Upper lobe of left lung (tissue), 6 donors: ENCODE data around the gene RGS17. TPM values are rescaled to one million over a fixed set of nuclear protein-coding genes. Genes with fewer than 3 reads are reported as not detected.

Experiments
- ATAC-seq, 2 donors: fragments of 200-7000 bp; cut with Tn5 transposase; one replicate each; pipeline ENCODE4 v1.9.1; 2022; ENCODE audit warnings: mild to moderate bottlenecking in 2 of 2, moderate library complexity in 2 of 2; ENCODE audit not compliant: low FRiP score in 2 of 2
- DNase-seq, 2 donors: peaks; one replicate each; pipeline ENCODE4 v3.0.0-alpha.2; 2019 to 2020
- H3K27ac ChIP-seq, 4 donors: fragments of 200-600 bp; sonication (generic); one replicate each; pipeline ENCODE4 v1.5.1; 2016 to 2019
- H3K27me3 ChIP-seq, 4 donors: fragments of 200-600 bp; sonication (generic); one replicate each; pipeline ENCODE4 v1.5.1; 2017 to 2019
- H3K36me3 ChIP-seq, 4 donors: fragments of 200-600 bp; sonication (generic); one replicate each; pipeline ENCODE4 v1.5.1; 2016 to 2019
- H3K4me1 ChIP-seq, 4 donors: fragments of 200-600 bp; sonication (generic); one replicate each; pipeline ENCODE4 v1.5.1; 2018 to 2019
- H3K4me3 ChIP-seq, 4 donors: fragments of 200-600 bp; sonication (generic); one replicate each; pipeline ENCODE4 v1.5.1; 2017 to 2019; ENCODE audit warnings: mild to moderate bottlenecking in 2 of 4, moderate library complexity in 1 of 4
- H3K9me3 ChIP-seq, 4 donors: fragments of 200-600 bp; sonication (generic); one replicate each; pipeline ENCODE4 v1.5.1; 2018 to 2019
- CTCF ChIP-seq, 6 experiments: fragments of 450-650 bp in 4 of 6; fragments of 200-600 bp in 2 of 6; sonication (generic) in 2 of 6; IDR thresholded peaks; one replicate each; pipeline ENCODE4 v1.5.1; 2016 to 2019; ENCODE audit warnings: antibody characterized with exemption in 6 of 6
- EP300 ChIP-seq, 4 donors: sonication (generic); formaldehyde crosslinking; IDR thresholded peaks; one replicate each; pipeline ENCODE4 v1.5.1; 2017; ENCODE audit warnings: antibody characterized with exemption in 4 of 4, control low read depth in 2 of 4
- POLR2A ChIP-seq, 4 donors: fragments of 450-650 bp; IDR thresholded peaks; one replicate each; pipeline ENCODE4 v1.5.1; 2016 to 2017; ENCODE audit warnings: antibody characterized with exemption in 4 of 4, mild to moderate bottlenecking in 2 of 4
- POLR2AphosphoS5 ChIP-seq, 2 donors: sonication (generic); formaldehyde crosslinking; IDR thresholded peaks; one replicate each; pipeline ENCODE4 v1.5.1; 2017; ENCODE audit warnings: antibody characterized with exemption in 2 of 2
- WGBS, 2 donors: methylation state at CpG; one replicate each; pipeline ENCODE4 v1.1.5; 2017 to 2018; 5-methylcytosine and 5-hydroxymethylcytosine counted together
- total RNA-seq, 6 donors: library from RNA; depleted of rRNA in 4 of 6; stranded (reverse); fragments of >200 nt in 4 of 6; gene quantifications; one replicate each; pipeline versions ENCODE4 v1.1.0 to v1.2.1, GENCODE V29; 2016 to 2021
- donor health status: DM: no; HTN: no; CAD: no; lungs with moderate emphysema.
- donor health status: DM: no; HTN: yes; CAD: no; lungs with severe emphysema.

Gene RGS17
- total RNA-seq, 6 donors from 2014 or later = 0.15 to 0.49 (median 0.28) TPM; not detected in 2

DNA sequence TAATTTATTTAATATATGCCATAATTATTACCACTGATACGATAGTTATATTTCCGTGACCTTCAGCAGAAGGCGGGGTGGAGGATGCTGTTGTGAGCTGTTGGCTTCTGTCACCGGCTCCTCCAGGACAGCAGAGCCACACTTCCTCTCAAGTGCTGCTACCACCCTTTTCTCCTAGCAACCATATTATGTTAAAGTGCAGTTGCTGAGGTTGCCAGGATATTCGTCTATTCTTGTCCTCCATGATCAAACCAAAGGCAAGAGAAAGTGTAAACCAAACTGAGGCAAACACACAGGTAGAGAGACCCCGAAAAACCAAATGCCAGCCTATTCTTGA lies 27.8 kb downstream of the RGS17 start:
- Histone ChIP-seq H3K27me3 (no peaks in the 10 kb centered on the region), H3K36me3 (no peaks in the 10 kb centered on the region), H3K4me3 (no peak overlapping the region), H3K27ac (no peak overlapping the region), H3K4me1 (no peaks in the 10 kb centered on the region), H3K9me3 (no peaks in the 10 kb centered on the region)
- ATAC-seq = no peak
- WGBS, 2 donors = 62 to 64% methylated on average over 6 of the region's 6 CpGs
- no peak for TF ChIP-seq CTCF (IDR thresholded peaks at IDR 0.05)
- DNase-seq = no peak

GRCh38 chr6:153102605-153103318 lies 28.3 kb downstream of the RGS17 start:
- DNase-seq (no peak), ATAC-seq (no peak)
- 73 to 74% methylated on average over 2 of the region's 2 CpGs for WGBS, 2 donors
- no peak overlapping the region for H3K4me3 ChIP-seq
- TF ChIP-seq CTCF (IDR thresholded peaks at IDR 0.05) = no peak
- H3K9me3 ChIP-seq = no peaks in the 10 kb centered on the region
- no peaks in the 10 kb centered on the region for H3K4me1 ChIP-seq
- H3K36me3 ChIP-seq = no peaks in the 10 kb centered on the region
- no peak overlapping the region for H3K27ac ChIP-seq
- H3K27me3 ChIP-seq = no peaks in the 10 kb centered on the region

- no peak for DNase-seq
- 93 to 96% methylated on average over 5 of the region's 5 CpGs for WGBS, 2 donors
- H3K4me3 ChIP-seq = no peak overlapping the region
- TF ChIP-seq POLR2A (IDR thresholded peaks at IDR 0.05) = no peak
- TF ChIP-seq POLR2AphosphoS5 (IDR thresholded peaks at IDR 0.05) = no peak
- no peak for TF ChIP-seq EP300 (IDR thresholded peaks at IDR 0.05)
- TF ChIP-seq CTCF (IDR thresholded peaks at IDR 0.05) = no peak
- no peak overlapping the region for H3K27ac ChIP-seq
- no peak for ATAC-seq
- no peaks in the 10 kb centered on the region for H3K9me3 ChIP-seq
- no peaks in the 10 kb centered on the region for H3K4me1 ChIP-seq
- no peaks in the 10 kb centered on the region for H3K36me3 ChIP-seq
- H3K27me3 ChIP-seq = no peaks in the 10 kb centered on the region
These were observed 29.6 kb downstream of the RGS17 start for GRCh38 chr6:153101461-153101860.

DNA sequence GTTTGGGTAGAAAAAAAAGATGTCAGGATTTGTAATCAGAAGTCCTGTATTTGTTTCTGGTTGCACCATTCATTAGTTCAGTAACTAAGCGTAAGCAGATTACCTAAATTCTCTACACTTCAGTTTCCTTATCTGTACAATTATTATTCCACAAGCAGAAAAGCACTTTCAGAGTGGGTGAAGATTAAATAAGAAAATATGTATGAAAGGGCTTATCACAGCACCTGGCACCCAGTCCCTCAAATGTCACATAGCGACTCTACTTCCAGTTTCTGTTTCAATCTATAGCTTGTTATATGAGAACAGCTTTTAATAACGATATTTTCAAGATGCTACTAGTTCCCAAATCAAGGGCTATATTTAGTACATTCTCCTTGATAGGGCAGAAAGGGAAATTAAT lies 31.4 kb downstream of the RGS17 start:
- ATAC-seq (no peak), DNase-seq (no peak)
- TF ChIP-seq POLR2A (IDR thresholded peaks at IDR 0.05) (no peak), POLR2AphosphoS5 (IDR thresholded peaks at IDR 0.05) (no peak), CTCF (IDR thresholded peaks at IDR 0.05) (no peak), EP300 (IDR thresholded peaks at IDR 0.05) (no peak)
- H3K4me3 ChIP-seq = no peak overlapping the region
- 57 to 64% methylated on average over 3 of the region's 3 CpGs for WGBS, 2 donors
- H3K4me1 ChIP-seq = no peaks in the 10 kb centered on the region
- no peaks in the 10 kb centered on the region for H3K36me3 ChIP-seq
- H3K9me3 ChIP-seq = no peaks in the 10 kb centered on the region
- no peaks in the 10 kb centered on the region for H3K27me3 ChIP-seq
- H3K27ac ChIP-seq = no peak overlapping the region

GRCh38 chr6:153096792-153097191 lies 34.3 kb downstream of the RGS17 start:
- no peaks in the 10 kb centered on the region for H3K9me3 ChIP-seq
- DNase-seq = no peak
- no peak for ATAC-seq
- TF ChIP-seq POLR2AphosphoS5 (IDR thresholded peaks at IDR 0.05) (no peak), POLR2A (IDR thresholded peaks at IDR 0.05) (no peak), EP300 (IDR thresholded peaks at IDR 0.05) (no peak)
- WGBS, 2 donors = 33 to 49% methylated on average over 1 of the region's 1 CpG
- H3K4me1 ChIP-seq = no peaks in the 10 kb centered on the region
- no peak overlapping the region for H3K4me3 ChIP-seq
- H3K27me3 ChIP-seq = no peaks in the 10 kb centered on the region
- no peak overlapping the region for H3K27ac ChIP-seq
- no peaks in the 10 kb centered on the region for H3K36me3 ChIP-seq
